ENCODE measurements around the gene BRD1.

Gene BRD1

GRCh38 chr22:49820984-49821383 lies 6.7 kb downstream of the BRD1 start:
- Histone ChIP-seq H3K4me1 (ENCODE audit: control insufficient read depth, low read depth, low read length) (peaks cover 1% of the 10 kb centered on the region), H4K5ac (ENCODE audit: low read length) (no peak overlapping the region), H3K36me3 (ENCODE audit: control insufficient read depth, insufficient read depth, low read length) (peaks cover 27% of the 10 kb centered on the region), H3K79me2 (ENCODE audit: control insufficient read depth, insufficient read depth, low read length) (peaks cover 92% of the 10 kb centered on the region), H3K27ac (ENCODE audit: low read depth, low read length) (no peak overlapping the region), H2BK5ac (ENCODE audit: low read length) (no peak overlapping the region), H3K56ac (ENCODE audit: low read length) (no peak overlapping the region), H3K23ac (ENCODE audit: low read length) (no peak overlapping the region), H3K27me3 (ENCODE audit: insufficient read depth, low read length, poor library complexity) (no peaks in the 10 kb centered on the region), H2BK15ac (replicated peaks; ENCODE audit: low read depth) (no peak overlapping the region), H3K4ac (ENCODE audit: low read depth, low read length) (no peak overlapping the region), H3K79me1 (ENCODE audit: low read length) (peaks cover 42% of the 10 kb centered on the region), H3K4me2 (ENCODE audit: low read length) (no peak overlapping the region), H2AK5ac (ENCODE audit: low read length) (no peak overlapping the region), H3K9ac (ENCODE audit: low read length) (no peak overlapping the region), H3K4me3 (ENCODE audit: low read length) (no peak overlapping the region), H2BK120ac (ENCODE audit: low read depth, low read length) (no peak overlapping the region), H4K8ac (ENCODE audit: low read depth, low read length) (no peak overlapping the region), H3K18ac (ENCODE audit: low read length) (no peak overlapping the region)
- no CpG with 5 or more reads among the region's 7 CpGs for WGBS (ENCODE audit: extremely low coverage, insufficient coverage, low lambda C conversion rate)
- DNase-seq = no peak

GRCh38 chr22:49817359-49817758 lies 10.3 kb downstream of the BRD1 start:
- H4K5ac ChIP-seq (ENCODE audit: low read length) = no peak overlapping the region
- DNase-seq = no peak
- H2AK5ac ChIP-seq (ENCODE audit: low read length) = no peak overlapping the region
- no peak overlapping the region for H3K23ac ChIP-seq (ENCODE audit: low read length)
- H4K8ac ChIP-seq (ENCODE audit: low read depth, low read length) = no peak overlapping the region
- no peaks in the 10 kb centered on the region for H3K4me1 ChIP-seq (ENCODE audit: control insufficient read depth, low read depth, low read length)
- no peak overlapping the region for H2BK15ac ChIP-seq (replicated peaks; ENCODE audit: low read depth)
- peaks cover 44% of the 10 kb centered on the region for H3K79me1 ChIP-seq (ENCODE audit: low read length)
- no CpG with 5 or more reads among the region's 3 CpGs for WGBS (ENCODE audit: extremely low coverage, insufficient coverage, low lambda C conversion rate)
- H3K27me3 ChIP-seq (ENCODE audit: insufficient read depth, low read length, poor library complexity) = no peaks in the 10 kb centered on the region
- H3K4me3 ChIP-seq (ENCODE audit: low read length) = no peak overlapping the region
- peaks cover 13% of the 10 kb centered on the region for H3K36me3 ChIP-seq (ENCODE audit: control insufficient read depth, insufficient read depth, low read length)
- H3K9ac ChIP-seq (ENCODE audit: low read length) = no peak overlapping the region
- H3K18ac ChIP-seq (ENCODE audit: low read length) = no peak overlapping the region
- H2BK5ac ChIP-seq (ENCODE audit: low read length) = no peak overlapping the region
- no peak overlapping the region for H3K4ac ChIP-seq (ENCODE audit: low read depth, low read length)
- no peak overlapping the region for H3K4me2 ChIP-seq (ENCODE audit: low read length)
- H3K79me2 ChIP-seq (ENCODE audit: control insufficient read depth, insufficient read depth, low read length) = peaks cover 87% of the 10 kb centered on the region
- H3K27ac ChIP-seq (ENCODE audit: low read depth, low read length) = no peak overlapping the region
- H3K56ac ChIP-seq (ENCODE audit: low read length) = no peak overlapping the region
- H2BK120ac ChIP-seq (ENCODE audit: low read depth, low read length) = no peak overlapping the region

GRCh38 chr22:49815641-49816091 lies 12.0 kb downstream of the BRD1 start:
- Histone ChIP-seq H3K4me3 (ENCODE audit: low read length) (no peak overlapping the region), H3K4me2 (ENCODE audit: low read length) (no peak overlapping the region), H4K5ac (ENCODE audit: low read length) (no peak overlapping the region), H3K4me1 (ENCODE audit: control insufficient read depth, low read depth, low read length) (no peaks in the 10 kb centered on the region), H3K23ac (ENCODE audit: low read length) (no peak overlapping the region), H2AK5ac (ENCODE audit: low read length) (no peak overlapping the region), H3K56ac (ENCODE audit: low read length) (no peak overlapping the region), H3K27me3 (ENCODE audit: insufficient read depth, low read length, poor library complexity) (no peaks in the 10 kb centered on the region), H3K27ac (ENCODE audit: low read depth, low read length) (no peak overlapping the region), H2BK120ac (ENCODE audit: low read depth, low read length) (no peak overlapping the region), H4K8ac (ENCODE audit: low read depth, low read length) (no peak overlapping the region), H2BK15ac (replicated peaks; ENCODE audit: low read depth) (no peak overlapping the region), H2BK5ac (ENCODE audit: low read length) (no peak overlapping the region), H3K18ac (ENCODE audit: low read length) (no peak overlapping the region), H3K79me2 (ENCODE audit: control insufficient read depth, insufficient read depth, low read length) (peaks cover 86% of the 10 kb centered on the region), H3K36me3 (ENCODE audit: control insufficient read depth, insufficient read depth, low read length) (peaks cover 11% of the 10 kb centered on the region), H3K4ac (ENCODE audit: low read depth, low read length) (no peak overlapping the region), H3K9ac (ENCODE audit: low read length) (no peak overlapping the region), H3K79me1 (ENCODE audit: low read length) (peaks cover 47% of the 10 kb centered on the region)
- no peak for DNase-seq
- WGBS (ENCODE audit: extremely low coverage, insufficient coverage, low lambda C conversion rate) = no CpG with 5 or more reads among the region's 15 CpGs

- Histone ChIP-seq H3K27me3 (ENCODE audit: insufficient read depth, low read length, poor library complexity) (no peaks in the 10 kb centered on the region), H4K5ac (ENCODE audit: low read length) (no peak overlapping the region), H2BK15ac (replicated peaks; ENCODE audit: low read depth) (no peak overlapping the region), H3K18ac (ENCODE audit: low read length) (no peak overlapping the region), H3K9ac (ENCODE audit: low read length) (no peak overlapping the region), H2AK5ac (ENCODE audit: low read length) (no peak overlapping the region), H3K4me3 (ENCODE audit: low read length) (no peak overlapping the region), H3K56ac (ENCODE audit: low read length) (no peak overlapping the region), H2BK120ac (ENCODE audit: low read depth, low read length) (no peak overlapping the region), H3K4me1 (ENCODE audit: control insufficient read depth, low read depth, low read length) (no peaks in the 10 kb centered on the region), H3K4ac (ENCODE audit: low read depth, low read length) (no peak overlapping the region), H3K23ac (ENCODE audit: low read length) (no peak overlapping the region), H3K4me2 (ENCODE audit: low read length) (no peak overlapping the region), H2BK5ac (ENCODE audit: low read length) (no peak overlapping the region), H3K79me2 (ENCODE audit: control insufficient read depth, insufficient read depth, low read length) (peaks cover 86% of the 10 kb centered on the region), H3K79me1 (ENCODE audit: low read length) (peaks cover 43% of the 10 kb centered on the region), H3K36me3 (ENCODE audit: control insufficient read depth, insufficient read depth, low read length) (peaks cover 8% of the 10 kb centered on the region), H3K27ac (ENCODE audit: low read depth, low read length) (no peak overlapping the region), H4K8ac (ENCODE audit: low read depth, low read length) (no peak overlapping the region)
- no peak for DNase-seq
- no CpG with 5 or more reads among the region's 8 CpGs for WGBS (ENCODE audit: extremely low coverage, insufficient coverage, low lambda C conversion rate)
Observed at GRCh38 chr22:49814856-49815255, 12.8 kb downstream of the BRD1 start.

- Histone ChIP-seq H3K4me3 (ENCODE audit: low read length) (no peak overlapping the region), H2BK120ac (ENCODE audit: low read depth, low read length) (no peak overlapping the region), H3K4me1 (ENCODE audit: control insufficient read depth, low read depth, low read length) (no peaks in the 10 kb centered on the region), H3K27me3 (ENCODE audit: insufficient read depth, low read length, poor library complexity) (no peaks in the 10 kb centered on the region), H2BK5ac (ENCODE audit: low read length) (no peak overlapping the region), H3K9ac (ENCODE audit: low read length) (no peak overlapping the region), H4K5ac (ENCODE audit: low read length) (no peak overlapping the region), H3K79me2 (ENCODE audit: control insufficient read depth, insufficient read depth, low read length) (peaks cover 89% of the 10 kb centered on the region), H3K18ac (ENCODE audit: low read length) (no peak overlapping the region), H2AK5ac (ENCODE audit: low read length) (no peak overlapping the region), H3K56ac (ENCODE audit: low read length) (no peak overlapping the region), H3K23ac (ENCODE audit: low read length) (no peak overlapping the region), H3K27ac (ENCODE audit: low read depth, low read length) (no peak overlapping the region), H3K4ac (ENCODE audit: low read depth, low read length) (no peak overlapping the region), H3K79me1 (ENCODE audit: low read length) (peaks cover 45% of the 10 kb centered on the region), H3K4me2 (ENCODE audit: low read length) (no peak overlapping the region), H3K36me3 (ENCODE audit: control insufficient read depth, insufficient read depth, low read length) (peaks cover 8% of the 10 kb centered on the region), H4K8ac (ENCODE audit: low read depth, low read length) (no peak overlapping the region), H2BK15ac (replicated peaks; ENCODE audit: low read depth) (no peak overlapping the region)
- WGBS (ENCODE audit: extremely low coverage, insufficient coverage, low lambda C conversion rate) = no CpG with 5 or more reads among the region's 14 CpGs
- DNase-seq = no peak
Observed at GRCh38 chr22:49814164-49814686, 13.4 kb downstream of the BRD1 start.

- Histone ChIP-seq H3K18ac (ENCODE audit: low read length) (no peak overlapping the region), H3K27me3 (ENCODE audit: insufficient read depth, low read length, poor library complexity) (no peaks in the 10 kb centered on the region), H4K8ac (ENCODE audit: low read depth, low read length) (no peak overlapping the region), H4K5ac (ENCODE audit: low read length) (no peak overlapping the region), H3K4me2 (ENCODE audit: low read length) (no peak overlapping the region), H3K36me3 (ENCODE audit: control insufficient read depth, insufficient read depth, low read length) (peaks cover 6% of the 10 kb centered on the region), H2BK5ac (ENCODE audit: low read length) (no peak overlapping the region), H3K23ac (ENCODE audit: low read length) (no peak overlapping the region), H3K4me3 (ENCODE audit: low read length) (no peak overlapping the region), H3K27ac (ENCODE audit: low read depth, low read length) (no peak overlapping the region), H3K4me1 (ENCODE audit: control insufficient read depth, low read depth, low read length) (no peaks in the 10 kb centered on the region), H3K79me1 (ENCODE audit: low read length) (peaks cover 49% of the 10 kb centered on the region), H3K79me2 (ENCODE audit: control insufficient read depth, insufficient read depth, low read length) (peaks cover 90% of the 10 kb centered on the region), H3K4ac (ENCODE audit: low read depth, low read length) (no peak overlapping the region), H3K9ac (ENCODE audit: low read length) (no peak overlapping the region), H3K56ac (ENCODE audit: low read length) (no peak overlapping the region), H2BK120ac (ENCODE audit: low read depth, low read length) (no peak overlapping the region), H2BK15ac (replicated peaks; ENCODE audit: low read depth) (no peak overlapping the region), H2AK5ac (ENCODE audit: low read length) (no peak overlapping the region)
- DNase-seq = no peak
- WGBS (ENCODE audit: extremely low coverage, insufficient coverage, low lambda C conversion rate) = no CpG with 5 or more reads among the region's 11 CpGs
Observed at GRCh38 chr22:49812838-49813237, 14.8 kb downstream of the BRD1 start.

Measured in mesendoderm (in vitro differentiated cells).